Activated naive CD4-positive, alpha-beta T cell treated with anti-CD3 and anti-CD28 coated beads, Interleukin-2, amount 50 U/mL, for 72 hours (primary cell): Measurements from ENCODE around the gene CDHR5. TPM values are rescaled to one million over a fixed set of nuclear protein-coding genes. Genes with fewer than 3 reads are reported as not detected.
"Not testable (repeated sequence)": the region's sequence is repeated elsewhere in the genome, so short reads cannot be mapped to it uniquely, and the experiment has no call there.

ENCODE experiments used
- ATAC-seq, 2 donors: fragments of 150-1000 bp; cut with Tn5 transposase; 2 replicates each; pipeline ENCODE4 v1.10.0; 2021; ENCODE audit warnings: mild to moderate bottlenecking in 2 of 2, moderate library complexity in 2 of 2
- DNase-seq, 2 donors: peaks; one replicate each; pipeline ENCODE4 v3.0.0; 2021 to 2022; ENCODE audit warnings: low spot score in 2 of 2
- H3K27ac Mint-ChIP-seq, 2 donors: one replicate each; pipeline ENCODE4 v1.8.0; 2022; ENCODE audit warnings: mild to moderate bottlenecking in 2 of 2, mixed read lengths in 2 of 2
- H3K36me3 Mint-ChIP-seq, 2 donors: one replicate each; pipeline ENCODE4 v1.8.0; 2022; ENCODE audit warnings: mixed read lengths in 2 of 2
- H3K9me3 Mint-ChIP-seq, 2 donors: one replicate each; pipeline ENCODE4 v1.8.0; 2022; ENCODE audit warnings: mixed read lengths in 2 of 2
- total RNA-seq, 2 donors: library from RNA; stranded (reverse); gene quantifications; one replicate each; pipeline ENCODE4 v1.2.3, GENCODE V29; 2022

Gene CDHR5, protein sequence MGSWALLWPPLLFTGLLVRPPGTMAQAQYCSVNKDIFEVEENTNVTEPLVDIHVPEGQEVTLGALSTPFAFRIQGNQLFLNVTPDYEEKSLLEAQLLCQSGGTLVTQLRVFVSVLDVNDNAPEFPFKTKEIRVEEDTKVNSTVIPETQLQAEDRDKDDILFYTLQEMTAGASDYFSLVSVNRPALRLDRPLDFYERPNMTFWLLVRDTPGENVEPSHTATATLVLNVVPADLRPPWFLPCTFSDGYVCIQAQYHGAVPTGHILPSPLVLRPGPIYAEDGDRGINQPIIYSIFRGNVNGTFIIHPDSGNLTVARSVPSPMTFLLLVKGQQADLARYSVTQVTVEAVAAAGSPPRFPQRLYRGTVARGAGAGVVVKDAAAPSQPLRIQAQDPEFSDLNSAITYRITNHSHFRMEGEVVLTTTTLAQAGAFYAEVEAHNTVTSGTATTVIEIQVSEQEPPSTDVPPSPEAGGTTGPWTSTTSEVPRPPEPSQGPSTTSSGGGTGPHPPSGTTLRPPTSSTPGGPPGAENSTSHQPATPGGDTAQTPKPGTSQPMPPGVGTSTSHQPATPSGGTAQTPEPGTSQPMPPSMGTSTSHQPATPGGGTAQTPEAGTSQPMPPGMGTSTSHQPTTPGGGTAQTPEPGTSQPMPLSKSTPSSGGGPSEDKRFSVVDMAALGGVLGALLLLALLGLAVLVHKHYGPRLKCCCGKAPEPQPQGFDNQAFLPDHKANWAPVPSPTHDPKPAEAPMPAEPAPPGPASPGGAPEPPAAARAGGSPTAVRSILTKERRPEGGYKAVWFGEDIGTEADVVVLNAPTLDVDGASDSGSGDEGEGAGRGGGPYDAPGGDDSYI
- not detected for total RNA-seq

DNA sequence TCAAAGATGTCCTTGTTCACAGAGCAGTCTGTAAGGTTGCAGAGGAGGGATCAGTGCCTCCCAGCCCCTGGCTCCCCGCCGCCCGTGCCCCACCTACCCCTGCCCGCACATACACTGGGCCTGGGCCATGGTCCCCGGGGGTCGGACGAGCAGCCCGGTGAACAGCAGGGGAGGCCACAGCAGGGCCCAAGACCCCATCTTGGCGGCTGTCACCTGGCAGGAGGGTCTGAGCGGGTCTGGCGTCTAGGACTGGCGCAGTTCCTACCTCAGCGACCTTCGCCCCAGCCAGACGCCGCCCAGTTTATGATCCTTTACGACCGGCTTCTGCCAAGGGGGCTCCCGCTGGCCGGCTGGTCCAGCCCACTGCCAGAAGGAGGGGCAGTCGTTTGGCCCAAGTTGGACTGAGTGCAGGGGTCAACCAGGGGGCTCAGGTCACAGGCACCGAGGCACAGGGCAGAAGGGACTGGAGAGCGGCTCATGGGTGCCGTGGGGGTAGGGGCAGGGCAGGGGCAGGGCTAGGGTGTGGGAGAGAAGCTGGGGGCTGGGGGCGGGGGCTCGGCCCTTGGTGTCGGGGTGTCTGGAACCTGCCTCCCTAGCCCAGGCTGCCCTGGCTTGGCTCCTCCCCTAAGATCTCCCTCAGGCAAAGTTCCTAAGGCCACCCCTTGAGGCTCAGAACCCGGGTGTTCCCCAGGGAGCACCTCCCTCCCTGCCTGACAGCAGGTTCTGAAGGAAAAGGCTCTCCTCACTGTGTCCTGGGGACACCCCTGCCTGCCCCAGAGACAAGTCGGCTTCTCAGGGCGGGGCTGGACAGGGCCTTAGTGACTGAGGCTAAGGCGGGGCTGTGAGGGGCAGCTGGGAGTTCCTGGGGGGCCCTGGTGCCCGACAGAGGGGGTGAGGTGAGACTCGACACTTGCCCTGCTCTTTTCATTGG is at the start of gene CDHR5:
CDHR5 (minus strand) TSS at position 251 of the 931 bp plus-strand sequence; CDS start at position 198, 53 bp downstream.
- ATAC-seq (peak in 1 of 2 donors; percentile 7), DNase-seq (no peak)
- no peak within 1 kb of the TSS for H3K27ac Mint-ChIP-seq
- H3K9me3 Mint-ChIP-seq, result no peaks in the 10 kb centered on the region
- peaks cover 10 to 12% of the 10 kb centered on the region in 2 donors for H3K36me3 Mint-ChIP-seq

DNA sequence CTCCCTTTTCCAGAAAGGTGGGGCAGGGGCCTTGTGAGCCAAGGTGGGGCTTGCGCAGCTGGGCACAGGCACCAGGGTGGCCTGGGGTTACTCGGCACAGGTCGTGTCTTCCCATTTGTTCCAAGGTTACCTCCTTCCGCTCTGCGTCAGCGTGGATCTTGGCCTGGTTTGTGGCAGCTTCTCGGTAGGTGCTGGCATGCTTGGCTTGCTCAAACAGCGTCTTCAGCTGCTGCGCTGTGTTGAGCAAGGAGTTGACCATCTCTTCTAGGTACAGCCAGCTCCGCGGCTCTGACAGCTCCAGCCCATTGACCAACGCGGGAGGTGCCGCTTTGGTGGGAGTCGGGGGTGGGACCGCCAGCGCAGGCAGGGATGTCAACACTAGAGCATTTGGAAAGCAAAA is 49.7 kb upstream of the CDHR5 start:
- peaks cover 10 to 12% of the 10 kb centered on the region in 2 donors for H3K36me3 Mint-ChIP-seq
- no peak for ATAC-seq
- H3K27ac Mint-ChIP-seq, result no peak overlapping the region
- H3K9me3 Mint-ChIP-seq, result no peaks in the 10 kb centered on the region
- no peak for DNase-seq

DNA sequence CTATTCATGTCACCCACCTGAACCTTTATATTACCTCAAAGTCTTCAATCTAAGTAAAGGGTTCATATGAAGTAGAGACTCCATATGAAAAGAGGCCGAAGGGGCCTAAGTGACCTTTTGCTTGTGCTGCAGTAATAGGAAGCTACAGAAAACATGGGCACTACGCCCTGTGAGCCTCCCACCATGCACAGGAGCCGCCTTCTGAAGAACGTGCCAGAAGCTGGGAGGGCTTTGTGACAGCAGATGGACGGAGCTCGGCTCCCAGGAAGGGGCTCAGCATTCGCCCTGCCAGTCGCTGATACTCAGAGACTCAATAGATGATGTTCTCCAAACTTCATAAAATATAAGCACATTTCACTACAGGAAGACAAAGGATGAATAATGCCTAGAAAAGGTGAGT is 49.1 kb upstream of the CDHR5 start:
- no peak for ATAC-seq
- no peak for DNase-seq
- no peaks in the 10 kb centered on the region for H3K9me3 Mint-ChIP-seq
- no peak overlapping the region for H3K27ac Mint-ChIP-seq
- H3K36me3 Mint-ChIP-seq, result peaks cover 10 to 12% of the 10 kb centered on the region in 2 donors

DNA sequence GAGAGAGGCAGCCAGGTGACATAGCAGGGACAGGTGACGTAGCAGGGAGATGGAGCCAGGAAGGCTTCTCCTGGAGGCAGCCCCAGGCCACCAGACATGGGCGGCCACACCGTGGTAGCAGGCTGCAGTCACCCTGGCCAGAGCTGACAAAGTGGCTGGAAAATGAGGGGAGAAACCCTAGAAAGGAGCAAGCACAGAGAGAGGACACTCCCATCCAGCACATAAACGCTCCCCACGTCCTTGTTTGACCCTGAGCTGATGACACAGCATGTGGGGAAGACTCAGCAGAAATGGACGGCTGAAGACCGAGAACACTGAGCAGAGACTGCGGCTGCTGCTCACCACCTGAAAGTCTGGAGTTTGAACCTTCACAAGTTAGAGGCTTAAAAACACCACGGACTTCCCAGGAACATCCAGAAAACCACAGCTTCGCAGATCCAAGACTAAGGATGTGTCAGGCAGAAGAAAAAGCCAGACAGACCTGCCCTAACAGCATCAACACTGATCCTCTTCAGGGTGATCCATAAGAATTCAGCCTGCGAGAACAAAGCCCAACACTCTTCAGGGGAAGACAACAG is 41.0 kb upstream of the CDHR5 start:
- DNase-seq (no peak), ATAC-seq (no peak)
- Mint-ChIP-seq H3K9me3 (no peaks in the 10 kb centered on the region), H3K36me3 (peaks cover 0 to 10% of the 10 kb centered on the region in 2 donors), H3K27ac (no peak overlapping the region)

DNA sequence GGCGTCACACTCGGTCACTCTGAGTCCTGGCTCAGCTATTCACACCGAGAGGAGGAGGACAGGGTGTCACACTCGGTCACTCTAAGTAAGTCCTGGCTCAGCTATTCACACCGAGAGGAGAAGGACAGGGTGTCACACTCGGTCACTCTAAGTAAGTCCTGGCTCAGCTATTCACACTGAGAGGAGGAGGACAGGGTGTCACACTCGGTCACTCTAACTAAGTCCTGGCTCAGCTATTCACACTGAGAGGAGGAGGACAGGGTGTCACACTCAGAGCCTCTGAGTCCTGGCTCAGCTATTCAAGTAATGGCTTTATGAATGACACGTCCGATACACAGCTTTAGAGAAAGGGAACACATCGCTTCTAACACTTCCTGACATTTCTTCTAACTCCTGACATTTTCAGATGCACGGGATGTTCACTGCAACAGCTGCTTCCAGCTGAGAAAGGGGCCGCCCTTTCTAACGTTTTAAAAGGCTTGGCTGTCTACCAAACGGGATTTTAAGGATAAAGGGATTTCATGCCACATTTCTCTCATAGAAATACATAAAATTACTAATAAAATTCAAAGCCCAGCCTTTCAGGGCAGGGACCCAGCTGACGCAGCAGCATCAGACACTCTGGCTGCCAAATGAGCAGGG is 40.4 kb upstream of the CDHR5 start:
- ATAC-seq (no peak), DNase-seq (no peak)
- Mint-ChIP-seq H3K36me3 (peaks cover 0 to 10% of the 10 kb centered on the region in 2 donors), H3K9me3 (no peaks in the 10 kb centered on the region), H3K27ac (no peak overlapping the region)

DNA sequence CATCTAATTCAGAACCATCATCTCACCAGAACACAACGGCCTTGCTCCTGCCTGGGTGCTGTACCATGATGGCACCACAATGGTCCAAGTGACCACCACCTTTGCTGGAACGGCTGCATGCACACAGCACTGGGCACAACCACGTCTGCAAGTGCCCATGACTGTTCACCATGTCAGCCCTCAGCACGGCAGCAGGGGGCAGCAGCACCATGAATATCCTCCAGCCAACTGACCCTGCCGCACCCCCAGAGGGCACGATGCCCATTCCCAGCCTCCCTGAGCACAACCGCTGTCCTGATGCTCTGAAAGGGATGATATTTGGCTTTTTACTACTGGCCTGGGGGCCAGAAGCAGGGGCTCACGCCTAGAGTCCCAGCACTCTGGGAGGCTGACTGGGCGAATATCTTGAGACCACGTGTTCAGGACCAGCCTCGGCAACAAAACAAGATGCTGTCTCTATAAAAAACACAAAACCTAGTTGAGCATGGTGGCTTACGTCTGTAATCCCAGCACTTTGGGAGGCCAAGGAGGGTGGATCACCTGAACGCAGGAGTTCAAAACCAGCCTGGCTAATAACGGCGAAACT is 38.0 kb upstream of the CDHR5 start:
- ATAC-seq (peak; percentile 76 to 78), DNase-seq (peak in 1 of 2 donors; percentile 31)
- Mint-ChIP-seq H3K27ac (no peak overlapping the region), H3K9me3 (no peaks in the 10 kb centered on the region), H3K36me3 (peaks cover 0 to 10% of the 10 kb centered on the region in 2 donors)

DNA sequence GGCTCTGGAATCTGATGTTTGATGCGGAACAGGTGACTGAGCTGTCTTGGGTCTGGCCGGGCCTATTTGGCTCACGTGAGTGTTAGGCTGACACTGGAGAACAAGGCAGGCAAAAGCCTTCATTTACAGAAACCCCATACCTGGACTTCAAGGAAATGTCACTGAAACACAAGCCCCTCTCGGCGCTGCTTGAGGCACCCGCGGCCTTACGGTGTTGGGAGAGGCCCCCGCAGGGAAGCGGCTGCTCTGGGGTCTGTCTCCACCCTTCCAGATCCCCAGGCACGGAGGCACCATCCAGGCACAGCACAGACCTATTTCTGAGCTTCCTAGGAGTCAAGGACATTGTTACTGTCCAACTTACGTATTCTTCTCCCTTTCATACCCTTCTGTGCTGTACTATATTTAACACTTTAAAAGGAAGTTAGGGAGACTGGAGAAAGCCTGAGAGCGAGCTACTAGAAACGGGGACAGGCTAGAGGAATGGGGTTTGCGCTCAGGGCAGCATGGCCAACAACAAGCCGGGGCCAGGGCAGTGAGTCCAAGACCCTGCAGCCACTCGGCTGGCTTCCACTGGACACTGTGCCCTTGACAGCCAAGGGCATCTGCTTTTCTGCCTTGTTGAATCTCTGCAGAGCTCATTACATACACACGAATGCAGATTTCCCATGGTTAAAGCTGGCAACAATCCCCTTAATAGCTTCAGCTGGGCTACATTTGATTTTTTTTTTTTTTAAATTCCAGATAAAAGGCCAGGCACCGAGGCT is 36.1 kb upstream of the CDHR5 start:
- Mint-ChIP-seq H3K27ac (no peak overlapping the region), H3K9me3 (no peaks in the 10 kb centered on the region), H3K36me3 (peaks cover 0 to 10% of the 10 kb centered on the region in 2 donors)
- no peak for DNase-seq
- no peak for ATAC-seq

DNA sequence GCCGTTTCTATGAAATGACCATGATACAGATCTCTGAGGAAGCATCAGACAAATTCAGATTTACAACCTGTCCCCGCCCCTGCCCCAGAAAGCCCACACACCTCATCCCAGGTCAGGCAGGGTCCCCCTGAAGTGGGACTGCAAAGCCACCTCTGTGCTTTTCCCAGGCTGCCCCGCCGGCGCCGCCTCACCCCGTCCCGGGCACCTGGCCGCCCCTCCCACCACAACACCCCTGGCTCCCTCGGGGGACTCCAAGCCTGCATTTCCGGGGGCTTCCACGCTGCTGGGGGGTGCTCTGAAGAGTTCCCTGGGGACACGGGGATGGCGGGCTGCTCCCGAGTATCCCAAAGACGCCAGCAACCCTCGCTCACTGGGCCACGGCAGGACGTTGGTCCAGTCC is 35.5 kb upstream of the CDHR5 start:
- H3K27ac Mint-ChIP-seq, result no peak overlapping the region
- peaks cover 0 to 7% of the 10 kb centered on the region in 2 donors for H3K36me3 Mint-ChIP-seq
- ATAC-seq, result no peak
- no peaks in the 10 kb centered on the region for H3K9me3 Mint-ChIP-seq
- DNase-seq, result no peak

DNA sequence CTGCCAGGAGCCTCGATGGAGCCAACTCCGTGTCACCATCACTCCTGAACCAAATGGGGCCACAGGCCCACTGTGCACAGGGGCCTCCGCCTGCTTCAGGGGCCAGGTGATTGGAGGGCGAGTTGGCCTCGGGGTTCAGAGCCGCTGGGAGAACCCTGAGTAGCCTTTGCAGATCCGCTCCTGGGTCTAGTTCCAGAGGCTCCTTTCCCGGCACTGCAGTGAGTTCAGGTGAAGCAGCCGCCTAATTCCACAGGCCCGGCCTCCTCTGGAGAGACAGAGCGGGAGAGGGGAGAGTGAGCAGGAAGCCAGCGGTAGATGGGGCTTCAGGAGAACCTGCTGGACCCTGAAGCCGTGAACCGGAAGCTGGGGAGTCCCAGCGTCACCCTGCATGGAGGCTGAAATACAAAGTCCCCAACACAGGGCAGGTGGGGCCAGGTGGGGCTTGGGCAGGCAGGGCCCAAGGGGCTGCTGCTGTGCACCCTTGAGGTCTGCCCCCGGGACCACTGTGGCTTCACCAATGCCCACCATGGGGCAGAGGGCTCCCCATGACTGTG is 34.9 kb upstream of the CDHR5 start:
- ATAC-seq (no peak), DNase-seq (no peak)
- no peaks in the 10 kb centered on the region for H3K9me3 Mint-ChIP-seq
- no peak overlapping the region for H3K27ac Mint-ChIP-seq
- H3K36me3 Mint-ChIP-seq, result peaks cover 0 to 5% of the 10 kb centered on the region in 2 donors

DNA sequence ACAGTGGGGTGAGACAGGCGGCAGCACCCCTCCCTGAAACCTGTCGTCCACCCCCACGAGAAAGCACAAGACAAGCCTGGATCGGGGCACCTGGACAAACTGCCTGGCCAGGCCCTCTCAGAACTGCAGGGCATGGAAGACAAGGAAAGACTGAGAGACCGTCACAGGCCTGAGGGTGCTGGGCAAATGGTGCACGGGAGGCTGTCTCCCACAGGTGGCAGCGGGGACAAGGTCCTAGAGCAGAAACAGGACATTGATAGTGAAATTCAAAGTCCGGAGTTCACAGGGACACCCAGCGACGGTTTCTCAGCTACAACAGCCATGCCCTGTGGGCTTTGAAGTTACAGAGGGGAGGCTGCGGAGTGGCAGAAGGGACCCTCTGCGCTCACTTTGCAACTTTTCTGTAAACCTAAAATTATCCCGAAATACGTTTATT is 33.0 kb upstream of the CDHR5 start:
- Mint-ChIP-seq H3K27ac (no peak overlapping the region), H3K9me3 (no peaks in the 10 kb centered on the region), H3K36me3 (peaks cover 0 to 2% of the 10 kb centered on the region in 2 donors)
- DNase-seq, result no peak
- no peak for ATAC-seq

DNA sequence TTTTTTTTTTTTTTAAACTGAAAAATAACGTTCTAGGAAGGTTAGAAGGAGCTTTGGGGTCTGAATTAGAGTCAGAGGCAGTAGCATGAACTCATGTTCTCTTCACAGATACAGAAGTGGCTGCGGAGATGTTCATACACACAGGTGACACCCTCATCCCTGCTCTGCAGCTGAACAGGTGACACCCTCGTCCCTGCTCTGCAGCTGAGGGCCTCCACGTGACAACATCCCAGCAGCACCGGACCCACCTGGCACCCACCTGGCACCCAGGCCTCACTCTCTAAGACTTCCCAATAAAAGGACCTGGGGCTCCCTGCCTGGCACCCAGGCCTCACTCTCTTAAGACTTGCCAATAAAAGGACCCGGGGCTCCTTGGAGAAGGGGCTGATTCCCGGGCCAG is 32.1 kb upstream of the CDHR5 start:
- no peak for ATAC-seq
- no peak for DNase-seq
- Mint-ChIP-seq H3K9me3 (no peaks in the 10 kb centered on the region), H3K27ac (no peak overlapping the region), H3K36me3 (no peaks in the 10 kb centered on the region)

DNA sequence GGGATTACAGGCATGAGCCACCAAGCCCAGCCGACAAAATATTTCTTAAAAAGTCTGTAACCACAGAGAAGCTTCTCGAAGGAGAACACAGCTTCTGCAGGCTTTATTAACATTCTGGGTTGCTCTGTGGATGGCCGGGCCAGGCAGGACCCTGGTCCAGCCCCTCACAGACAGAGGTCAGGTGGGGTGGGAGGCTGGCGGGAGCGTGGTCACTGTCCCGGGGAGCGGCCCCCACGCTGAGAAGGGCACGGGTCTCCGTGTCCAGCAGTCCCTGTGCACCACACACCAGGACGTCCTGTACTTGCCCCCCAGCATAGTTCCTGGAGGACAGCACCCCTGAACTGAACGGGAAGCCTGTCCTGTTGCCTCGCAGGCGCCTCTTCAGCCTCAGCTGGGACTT is 31.7 kb upstream of the CDHR5 start:
- no peaks in the 10 kb centered on the region for H3K9me3 Mint-ChIP-seq
- DNase-seq (no peak), ATAC-seq (no peak)
- H3K36me3 Mint-ChIP-seq, result no peaks in the 10 kb centered on the region
- no peak overlapping the region for H3K27ac Mint-ChIP-seq

DNA sequence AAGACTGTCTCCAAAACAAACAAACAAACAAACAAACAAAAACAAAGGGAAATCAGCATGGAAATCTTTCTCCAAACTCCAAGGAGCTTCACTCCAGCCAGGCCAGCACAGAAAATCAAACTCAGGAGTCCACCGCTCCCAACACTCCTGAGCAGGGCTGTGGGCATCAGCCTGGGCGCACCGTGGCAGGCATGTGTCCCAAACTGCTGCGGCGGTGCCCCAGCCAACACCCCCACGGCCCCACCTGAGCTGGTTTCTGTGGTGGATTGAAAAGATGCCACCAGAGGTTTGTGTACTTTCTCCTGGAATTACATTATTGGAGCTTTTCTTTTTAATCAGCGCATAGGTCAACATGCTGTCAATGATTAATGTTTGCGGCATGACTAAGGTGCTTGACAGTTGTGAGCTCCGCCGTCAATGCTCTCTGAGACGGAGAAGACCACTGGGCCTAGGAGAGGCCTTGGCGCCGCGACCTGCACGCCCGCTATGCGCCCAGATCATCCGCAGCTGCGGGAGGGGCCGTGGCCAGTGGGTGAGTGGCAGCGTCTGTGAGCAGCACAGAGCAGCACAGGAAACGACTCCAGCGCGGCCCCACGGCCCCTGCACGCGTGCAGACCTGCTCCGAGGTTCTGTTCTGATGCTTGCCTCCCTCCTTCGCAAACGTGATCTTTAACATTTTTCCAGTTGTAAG is 30.4 kb upstream of the CDHR5 start:
- Mint-ChIP-seq H3K36me3 (no peaks in the 10 kb centered on the region), H3K27ac (no peak overlapping the region), H3K9me3 (no peaks in the 10 kb centered on the region)
- ATAC-seq, result no peak
- no peak for DNase-seq

DNA sequence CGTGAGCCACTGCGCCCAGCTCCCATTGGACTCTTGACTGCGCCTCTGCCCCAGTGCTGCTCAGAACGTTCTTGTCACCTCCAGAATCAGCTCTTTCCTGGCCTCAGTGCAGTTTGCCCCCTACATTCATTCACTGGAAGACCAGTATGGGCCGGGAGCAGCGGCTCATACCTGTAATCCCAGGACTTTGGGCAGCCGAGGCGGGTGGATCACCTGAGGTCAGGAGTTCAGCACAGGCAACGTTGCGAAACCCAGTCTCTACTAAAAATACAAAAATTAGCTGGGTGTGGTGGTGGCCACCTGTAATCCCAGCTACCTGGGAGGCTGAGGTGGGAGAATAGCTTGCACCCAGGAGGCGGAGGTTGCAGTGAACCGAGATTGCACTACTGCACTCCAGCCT is 29.7 kb upstream of the CDHR5 start:
- not testable (repeated sequence) for H3K36me3 Mint-ChIP-seq, H3K27ac Mint-ChIP-seq, DNase-seq, H3K9me3 Mint-ChIP-seq, ATAC-seq
